ENCODE results near the gene SCFD2. TPM values are rescaled to one million over a fixed set of nuclear protein-coding genes. Genes with fewer than 3 reads are reported as not detected.
"Not testable (repeated sequence)": the region's sequence is repeated elsewhere in the genome, so short reads cannot be mapped to it uniquely, and the experiment has no call there.

Gene SCFD2
- total and polyA plus RNA-seq, 12 donors: 2.9 to 15.0 (median 9.7) TPM

GRCh38 chr4:53273726-53274125 lies 92.1 kb downstream of the SCFD2 start:
- no peak overlapping the region for H3K27ac ChIP-seq
- TF ChIP-seq CTCF (IDR thresholded peaks at IDR 0.05): no peak
- peaks cover 0 to 7% (median 0%) of the 10 kb centered on the region in 9 donors for H3K36me3 ChIP-seq
- peaks cover 0 to 3% (median 0%) of the 10 kb centered on the region in 9 donors for H3K4me1 ChIP-seq
- intact Hi-C loops (cut with DNase I): no loop called here
- H3K9me3 ChIP-seq: no peaks in the 10 kb centered on the region
- no peak for DNase-seq
- ATAC-seq: no peak
- no peak overlapping the region for H3K4me3 ChIP-seq
- 60 to 67% methylated on average over 3 of the region's 3 CpGs for WGBS, 2 donors
- H3K27me3 ChIP-seq: no peaks in the 10 kb centered on the region

- Histone ChIP-seq H3K27ac (no peak overlapping the region), H3K4me3 (no peak overlapping the region), H3K4me1 (no peaks in the 10 kb centered on the region), H3K27me3 (no peaks in the 10 kb centered on the region), H3K36me3 (no peaks in the 10 kb centered on the region), H3K9me3 (peaks cover 0 to 17% (median 0%) of the 10 kb centered on the region in 11 donors)
- intact Hi-C loops (cut with DNase I): loop anchor here in 1 of 10 donors (10.0 kb wide), 1 partner anchor 52 kb away; no protein-coding TSS in a partner anchor
- WGBS, 2 donors: 90 to 94% methylated on average over 4 of the region's 4 CpGs
- ATAC-seq (no peak), DNase-seq (no peak)
- TF ChIP-seq CTCF (IDR thresholded peaks at IDR 0.05): no peak
Observed at GRCh38 chr4:53267026-53267425, 98.8 kb downstream of the SCFD2 start.

- 98% methylated on average over 7 to 28 of the region's 31 CpGs for WGBS, 2 donors
- intact Hi-C loops (cut with DNase I); H3K4me3 ChIP-seq; H3K27me3 ChIP-seq; H3K27ac ChIP-seq; H3K36me3 ChIP-seq; DNase-seq; H3K4me1 ChIP-seq; ATAC-seq: not testable (repeated sequence)
- peaks cover 0 to 17% (median 3%) of the 10 kb centered on the region in 11 donors for H3K9me3 ChIP-seq
Observed at GRCh38 chr4:53255986-53256385, 109.9 kb downstream of the SCFD2 start.

GRCh38 chr4:53240573-53240972 lies 125.3 kb downstream of the SCFD2 start:
- 83 to 84% methylated on average over 5 of the region's 5 CpGs for WGBS, 2 donors
- Histone ChIP-seq H3K9me3 (peaks cover 0 to 16% (median 1%) of the 10 kb centered on the region in 11 donors), H3K27me3 (no peaks in the 10 kb centered on the region), H3K27ac (no peak overlapping the region), H3K4me1 (no peaks in the 10 kb centered on the region), H3K4me3 (no peak overlapping the region), H3K36me3 (no peaks in the 10 kb centered on the region)
- TF ChIP-seq CTCF (IDR thresholded peaks at IDR 0.05): no peak
- DNase-seq (no peak), ATAC-seq (no peak)
- intact Hi-C loops (cut with DNase I): no loop called here

- not testable (repeated sequence) for ATAC-seq, H3K4me1 ChIP-seq
Observed at GRCh38 chr4:53238352-53238751, 127.5 kb downstream of the SCFD2 start.

GRCh38 chr4:53237811-53238210 lies 128.1 kb downstream of the SCFD2 start:
- intact Hi-C loops (cut with DNase I); H3K36me3 ChIP-seq; H3K9me3 ChIP-seq; H3K4me3 ChIP-seq; H3K4me1 ChIP-seq; ATAC-seq; H3K27ac ChIP-seq; H3K27me3 ChIP-seq; DNase-seq: not testable (repeated sequence)
- WGBS, 2 donors: 94% methylated on average over 17 of the region's 26 CpGs; no CpG with 5 or more reads in 1 of the 2 donors

More at GRCh38 chr4:53238352-53238751, 127.5 kb downstream of the SCFD2 start:
- H3K27ac ChIP-seq; intact Hi-C loops (cut with DNase I); H3K36me3 ChIP-seq; DNase-seq; H3K9me3 ChIP-seq; H3K27me3 ChIP-seq; H3K4me3 ChIP-seq: not testable (repeated sequence)
- 94 to 95% methylated on average over 7 to 20 of the region's 29 CpGs for WGBS, 2 donors

- ATAC-seq; H3K9me3 ChIP-seq; DNase-seq; H3K4me3 ChIP-seq; H3K36me3 ChIP-seq; intact Hi-C loops (cut with DNase I); H3K27me3 ChIP-seq; H3K4me1 ChIP-seq; H3K27ac ChIP-seq: not testable (repeated sequence)
- WGBS, 2 donors: no CpG with 5 or more reads among the region's 2 CpGs
Observed at GRCh38 chr4:53236624-53237023, 129.2 kb downstream of the SCFD2 start.

Measured in heart right ventricle (tissue), 16 donors.